ENCODE data around the gene ZBTB21.

GRCh38 chr21:42021371-42022090 lies 11.4 kb upstream of the ZBTB21 start:
- TF ChIP-seq EZH2 (IDR thresholded peaks at IDR 0.05) (no peak), EZH2phosphoT487 (IDR thresholded peaks at IDR 0.05) (no peak)
- TF ChIP-seq, protein P1, sequence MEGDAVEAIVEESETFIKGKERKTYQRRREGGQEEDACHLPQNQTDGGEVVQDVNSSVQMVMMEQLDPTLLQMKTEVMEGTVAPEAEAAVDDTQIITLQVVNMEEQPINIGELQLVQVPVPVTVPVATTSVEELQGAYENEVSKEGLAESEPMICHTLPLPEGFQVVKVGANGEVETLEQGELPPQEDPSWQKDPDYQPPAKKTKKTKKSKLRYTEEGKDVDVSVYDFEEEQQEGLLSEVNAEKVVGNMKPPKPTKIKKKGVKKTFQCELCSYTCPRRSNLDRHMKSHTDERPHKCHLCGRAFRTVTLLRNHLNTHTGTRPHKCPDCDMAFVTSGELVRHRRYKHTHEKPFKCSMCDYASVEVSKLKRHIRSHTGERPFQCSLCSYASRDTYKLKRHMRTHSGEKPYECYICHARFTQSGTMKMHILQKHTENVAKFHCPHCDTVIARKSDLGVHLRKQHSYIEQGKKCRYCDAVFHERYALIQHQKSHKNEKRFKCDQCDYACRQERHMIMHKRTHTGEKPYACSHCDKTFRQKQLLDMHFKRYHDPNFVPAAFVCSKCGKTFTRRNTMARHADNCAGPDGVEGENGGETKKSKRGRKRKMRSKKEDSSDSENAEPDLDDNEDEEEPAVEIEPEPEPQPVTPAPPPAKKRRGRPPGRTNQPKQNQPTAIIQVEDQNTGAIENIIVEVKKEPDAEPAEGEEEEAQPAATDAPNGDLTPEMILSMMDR (IDR thresholded peaks at IDR 0.05), result no peak

All from neural progenitor cell (in vitro differentiated cells).